ENCODE measurements around the gene FBXO15.

DNA sequence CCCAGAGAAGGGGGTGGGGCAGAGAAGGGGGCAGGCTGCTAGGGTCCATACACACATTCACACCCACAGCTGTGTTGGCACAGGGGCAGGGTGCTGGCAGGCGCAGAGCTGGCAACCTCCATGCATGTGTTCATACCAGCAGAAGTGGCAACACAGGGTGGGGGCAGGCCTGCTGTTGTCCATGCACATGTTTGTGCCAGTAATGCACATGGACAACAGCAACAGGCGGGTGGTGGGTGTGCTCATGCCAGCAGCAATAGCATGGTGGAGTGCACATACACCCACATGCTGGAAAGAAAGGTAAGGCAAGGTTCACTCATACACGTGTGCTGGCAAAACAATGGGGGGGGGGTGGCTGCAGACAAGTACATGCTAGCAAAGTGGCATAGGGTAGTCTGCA lies 54.7 kb downstream of the FBXO15 start:
- TF ChIP-seq ZFP30 (CRISPR knock-in tag; IDR thresholded peaks at IDR 0.05) (no peak), ARNTL (CRISPR knock-in tag; IDR thresholded peaks at IDR 0.05; ENCODE audit: borderline replicate concordance, low read depth) (no peak)

Data from SK-N-SH treated with all-trans-retinoic acid at 6 μM for 48 hours (cell line).